CD4-positive, alpha-beta memory T cell (primary cell): ENCODE results near the gene CCDC127. TPM values are rescaled to one million over a fixed set of nuclear protein-coding genes. Genes with fewer than 3 reads are reported as not detected.
A peak's percentile ranks its signal among the peaks of the same experiment; 100 is the strongest.
"Not testable (repeated sequence)": the region's sequence is repeated elsewhere in the genome, so short reads cannot be mapped to it uniquely, and the experiment has no call there.

Experiments used
- CTCF ChIA-PET: fragments of 350-600 bp; sonication (Branson Sonifier 250); formaldehyde crosslinking; loops from one replicate; lab custom pipeline; 2021; ENCODE audit warnings: inconsistent platforms; ENCODE audit not compliant: partially characterized antibody; lab: Charles Lee
- POLR2A ChIA-PET: fragments of 350-600 bp; sonication (Branson Sonifier 250); formaldehyde crosslinking; loops from one replicate; lab custom pipeline; 2021; ENCODE audit not compliant: partially characterized antibody; lab: Charles Lee
- DNase-seq, 5 donors: peaks; one replicate each; pipeline versions ENCODE4 v3.0.0 to v3.0.0-alpha.2; 2020 to 2022; ENCODE audit warnings: mixed read lengths in 1 of 5
- H3K27ac ChIP-seq: one replicate; pipeline ENCODE4 v1.7.0; 2013; ENCODE audit warnings: low read depth, low read length
- H3K27me3 ChIP-seq: 2 replicates; pipeline ENCODE4 v1.7.0; 2013; ENCODE audit warnings: mild to moderate bottlenecking, low read length, moderate library complexity; ENCODE audit not compliant: insufficient read depth
- H3K36me3 ChIP-seq: 2 replicates; pipeline ENCODE4 v1.7.0; 2013; ENCODE audit warnings: mild to moderate bottlenecking, low read length, moderate library complexity; ENCODE audit not compliant: insufficient read depth
- H3K4me1 ChIP-seq: 2 replicates; pipeline ENCODE4 v1.7.0; 2013; ENCODE audit warnings: mild to moderate bottlenecking, low read length, moderate library complexity; ENCODE audit not compliant: insufficient read depth
- H3K4me3 ChIP-seq, 2 donors: one replicate each; pipeline ENCODE4 v1.7.0; 2013; ENCODE audit warnings: low read length in 2 of 2, mild to moderate bottlenecking in 1 of 2
- H3K9me3 ChIP-seq, 2 donors: one replicate each; pipeline ENCODE4 v1.7.0; 2013; ENCODE audit warnings: low read length in 2 of 2, control low read depth in 1 of 2; ENCODE audit not compliant: control insufficient read depth in 1 of 2
- H3K27ac Mint-ChIP-seq, 7 donors: one replicate each; pipeline ENCODE4 v1.8.0; 2020 to 2021; ENCODE audit warnings: mixed read lengths in 7 of 7, mild to moderate bottlenecking in 6 of 7, inconsistent platforms in 3 of 7, moderate library complexity in 3 of 7
- H3K27me3 Mint-ChIP-seq, 2 donors: one replicate each; pipeline ENCODE4 v1.8.0; 2020 to 2021; ENCODE audit warnings: mixed read lengths in 2 of 2
- H3K36me3 Mint-ChIP-seq, 2 donors: one replicate each; pipeline ENCODE4 v1.8.0; 2020 to 2021; ENCODE audit warnings: mixed read lengths in 2 of 2, inconsistent platforms in 1 of 2, mild to moderate bottlenecking in 1 of 2
- H3K4me1 Mint-ChIP-seq, 4 donors: one replicate each; pipeline ENCODE4 v1.8.0; 2020 to 2021; ENCODE audit warnings: mixed read lengths in 4 of 4, mild to moderate bottlenecking in 1 of 4
- H3K4me3 Mint-ChIP-seq, 8 donors: one replicate each; pipeline ENCODE4 v1.8.0; 2020 to 2021; ENCODE audit warnings: mixed read lengths in 8 of 8, mild to moderate bottlenecking in 7 of 8, moderate library complexity in 6 of 8, inconsistent platforms in 3 of 8
- H3K9me3 Mint-ChIP-seq, 8 donors: one replicate each; pipeline ENCODE4 v1.8.0; 2020 to 2021; ENCODE audit warnings: mixed read lengths in 8 of 8, mild to moderate bottlenecking in 5 of 8, inconsistent platforms in 3 of 8, moderate library complexity in 1 of 8
- intact Hi-C: fragments of 100-400 bp; cut with micrococcal nuclease; formaldehyde crosslinking; loops from one replicate; pipeline ENCODE4 v1.15.1; 2023
- polyA plus RNA-seq, 2 donors: library from polyadenylated mRNA; unstranded; fragments of 300-500 nt; fragmentation: Illumina TruSeq; gene quantifications; one replicate each; pipeline ENCODE4 v1.2.3, GENCODE V29; 2021
- total RNA-seq, 2 experiments: library from RNA; stranded (reverse); gene quantifications; one replicate each; pipeline ENCODE4 v1.2.3, GENCODE V29; 2021

The CCDC127 gene
- total and polyA plus RNA-seq, 4 experiments from 2014 or later: 2.9 to 7.7 (median 5.9) TPM

DNA sequence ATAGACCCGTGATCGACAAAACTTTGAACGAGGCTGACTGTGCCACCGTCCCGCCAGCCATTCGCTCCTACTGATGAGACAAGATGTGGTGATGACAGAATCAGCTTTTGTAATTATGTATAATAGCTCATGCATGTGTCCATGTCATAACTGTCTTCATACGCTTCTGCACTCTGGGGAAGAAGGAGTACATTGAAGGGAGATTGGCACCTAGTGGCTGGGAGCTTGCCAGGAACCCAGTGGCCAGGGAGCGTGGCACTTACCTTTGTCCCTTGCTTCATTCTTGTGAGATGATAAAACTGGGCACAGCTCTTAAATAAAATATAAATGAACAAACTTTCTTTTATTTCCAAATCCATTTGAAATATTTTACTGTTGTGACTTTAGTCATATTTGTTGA is 38.4 kb upstream of the CCDC127 start:
- H3K27ac ChIP-seq, intact Hi-C loops, H3K27ac Mint-ChIP-seq, H3K27me3 Mint-ChIP-seq, CTCF ChIA-PET, H3K27me3 ChIP-seq, H3K4me3 Mint-ChIP-seq, H3K36me3 ChIP-seq, H3K9me3 Mint-ChIP-seq, H3K4me3 ChIP-seq, DNase-seq, H3K9me3 ChIP-seq: not testable (repeated sequence)
- peaks cover 38 to 45% of the 10 kb centered on the region in 2 donors for H3K36me3 Mint-ChIP-seq
- POLR2A ChIA-PET: interaction anchor here (2.7 kb wide), 1 partner anchor 14 kb away, joined by 8 read pairs; the partner anchor contains the start of gene PDCD6
- H3K4me1 ChIP-seq: peaks cover 12% of the 10 kb centered on the region
- peaks cover 9 to 23% (median 16%) of the 10 kb centered on the region in 4 donors for H3K4me1 Mint-ChIP-seq

DNA sequence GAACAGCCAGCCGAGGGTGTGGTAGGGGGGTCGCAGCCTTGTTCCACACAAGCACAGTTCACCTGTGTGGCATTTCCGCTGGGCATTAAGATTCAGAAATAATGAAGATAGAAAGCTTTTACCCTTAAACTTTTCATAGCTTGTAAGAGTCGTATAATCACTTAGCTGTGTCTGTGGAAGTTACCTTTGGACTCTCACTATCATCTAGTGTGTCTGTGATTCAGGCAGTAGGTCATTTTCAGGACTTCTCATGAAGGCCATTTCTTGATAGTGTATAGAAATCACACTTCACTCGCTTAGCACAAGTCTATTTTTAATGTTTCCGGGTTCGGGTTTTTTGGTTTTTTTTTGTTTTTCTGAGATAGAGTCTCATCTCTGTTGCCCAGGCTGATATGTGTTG is 37.2 kb upstream of the CCDC127 start:
- intact Hi-C loops, H3K4me3 ChIP-seq, DNase-seq, H3K9me3 ChIP-seq, H3K27me3 ChIP-seq, H3K9me3 Mint-ChIP-seq, H3K4me3 Mint-ChIP-seq, CTCF ChIA-PET, POLR2A ChIA-PET, H3K36me3 ChIP-seq, H3K27me3 Mint-ChIP-seq, H3K27ac ChIP-seq: not testable (repeated sequence)
- peak overlapping the region in 1 of 7 donors; percentile 24 for H3K27ac Mint-ChIP-seq
- peaks cover 42 to 46% of the 10 kb centered on the region in 2 donors for H3K36me3 Mint-ChIP-seq
- peaks cover 12% of the 10 kb centered on the region for H3K4me1 ChIP-seq
- peaks cover 9 to 26% (median 17%) of the 10 kb centered on the region in 4 donors for H3K4me1 Mint-ChIP-seq

- Mint-ChIP-seq H3K4me1 (peaks cover 9 to 26% (median 19%) of the 10 kb centered on the region in 4 donors), H3K36me3 (peaks cover 49 to 54% of the 10 kb centered on the region in 2 donors), H3K27ac (peak overlapping the region in 2 of 7 donors; percentile 24 to 55)
- intact Hi-C loops: loop anchor here (5.0 kb wide), 1 partner anchor 37 kb away; the partner anchor contains the start of genes CCDC127 and SDHA
- H3K4me3 Mint-ChIP-seq, H3K4me3 ChIP-seq, H3K9me3 Mint-ChIP-seq, H3K27me3 Mint-ChIP-seq, H3K36me3 ChIP-seq, H3K27ac ChIP-seq, H3K27me3 ChIP-seq, POLR2A ChIA-PET, H3K9me3 ChIP-seq, CTCF ChIA-PET, DNase-seq: not testable (repeated sequence)
- H3K4me1 ChIP-seq: peaks cover 12% of the 10 kb centered on the region
Measured at GRCh38 chr5:254322-254721, 36.4 kb upstream of the CCDC127 start.

GRCh38 chr5:252546-252945 is 34.6 kb upstream of the CCDC127 start:
- no peak for DNase-seq
- peak overlapping the region; percentile 52 to 81 (median 62) for H3K4me3 Mint-ChIP-seq
- peaks cover 9 to 26% (median 19%) of the 10 kb centered on the region in 4 donors for H3K4me1 Mint-ChIP-seq
- H3K36me3 Mint-ChIP-seq: peaks cover 59% of the 10 kb centered on the region in 2 donors
- H3K4me3 ChIP-seq: no peak overlapping the region
- H3K4me1 ChIP-seq: peaks cover 12% of the 10 kb centered on the region
- peak overlapping the region; percentile 42 for H3K27ac ChIP-seq
- no peaks in the 10 kb centered on the region for H3K27me3 Mint-ChIP-seq
- POLR2A ChIA-PET: no interaction called here
- peak overlapping the region; percentile 73 to 92 (median 88) for H3K27ac Mint-ChIP-seq
- CTCF ChIA-PET: no interaction called here
- no peaks in the 10 kb centered on the region for H3K9me3 ChIP-seq
- no peaks in the 10 kb centered on the region for H3K27me3 ChIP-seq
- H3K9me3 Mint-ChIP-seq: no peaks in the 10 kb centered on the region
- intact Hi-C loops: loop anchor here (5.0 kb wide), 1 partner anchor 35 kb away; the partner anchor contains the start of genes CCDC127 and SDHA
- peaks cover 16% of the 10 kb centered on the region for H3K36me3 ChIP-seq

GRCh38 chr5:251975-252374 is 34.0 kb upstream of the CCDC127 start:
- CTCF ChIA-PET, H3K4me3 ChIP-seq, H3K9me3 Mint-ChIP-seq, H3K9me3 ChIP-seq, POLR2A ChIA-PET, DNase-seq, H3K27me3 ChIP-seq, H3K27me3 Mint-ChIP-seq: not testable (repeated sequence)
- Histone ChIP-seq H3K27ac (peak overlapping the region; percentile 42), H3K36me3 (peaks cover 16% of the 10 kb centered on the region), H3K4me1 (peaks cover 12% of the 10 kb centered on the region)
- Mint-ChIP-seq H3K4me3 (peak overlapping the region in 6 of 8 donors; percentile 52 to 81 (median 66)), H3K27ac (peak overlapping the region; percentile 42 to 92 (median 86)), H3K4me1 (peaks cover 9 to 26% (median 19%) of the 10 kb centered on the region in 4 donors), H3K36me3 (peaks cover 59 to 61% of the 10 kb centered on the region in 2 donors)
- intact Hi-C loops: loop anchor here (5.0 kb wide), 1 partner anchor 35 kb away; the partner anchor contains the start of genes CCDC127 and SDHA

GRCh38 chr5:251538-251937 is 33.6 kb upstream of the CCDC127 start:
- H3K27ac ChIP-seq, H3K4me3 ChIP-seq, DNase-seq, H3K27me3 Mint-ChIP-seq, CTCF ChIA-PET, H3K9me3 Mint-ChIP-seq, H3K27me3 ChIP-seq, H3K9me3 ChIP-seq, POLR2A ChIA-PET: not testable (repeated sequence)
- peaks cover 59 to 61% of the 10 kb centered on the region in 2 donors for H3K36me3 Mint-ChIP-seq
- intact Hi-C loops: loop anchor here (5.0 kb wide), 1 partner anchor 34 kb away; the partner anchor contains the start of genes CCDC127 and SDHA
- H3K4me1 Mint-ChIP-seq: peaks cover 9 to 26% (median 19%) of the 10 kb centered on the region in 4 donors
- Histone ChIP-seq H3K36me3 (peaks cover 11% of the 10 kb centered on the region), H3K4me1 (peaks cover 12% of the 10 kb centered on the region)
- H3K27ac Mint-ChIP-seq: peak overlapping the region in 4 of 7 donors; percentile 48 to 91 (median 76)
- peak overlapping the region in 1 of 8 donors; percentile 36 for H3K4me3 Mint-ChIP-seq

DNA sequence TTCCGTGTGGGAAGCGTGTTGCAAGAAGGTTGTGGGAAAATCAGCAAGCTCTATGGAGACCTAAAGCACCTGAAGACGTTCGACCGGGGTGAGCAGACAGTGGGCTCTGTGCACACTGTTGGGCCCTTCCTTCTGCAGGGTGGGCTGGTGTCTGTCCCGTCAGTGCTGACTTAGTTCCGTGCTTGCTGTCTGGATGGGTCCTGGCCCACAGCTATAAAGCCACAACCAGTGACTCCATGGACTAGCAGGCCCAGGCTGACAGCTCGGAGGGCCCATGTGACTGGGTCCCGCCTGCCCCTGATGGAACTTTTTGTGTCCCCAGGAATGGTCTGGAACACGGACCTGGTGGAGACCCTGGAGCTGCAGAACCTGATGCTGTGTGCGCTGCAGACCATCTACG is 33.1 kb upstream of the CCDC127 start:
- intact Hi-C loops: loop anchor here (5.0 kb wide), 1 partner anchor 34 kb away; the partner anchor contains the start of genes CCDC127 and SDHA
- CTCF ChIA-PET, H3K27me3 Mint-ChIP-seq, H3K27ac ChIP-seq, H3K4me3 Mint-ChIP-seq, H3K27me3 ChIP-seq, H3K4me3 ChIP-seq, DNase-seq, H3K9me3 ChIP-seq, H3K9me3 Mint-ChIP-seq: not testable (repeated sequence)
- peaks cover 9 to 26% (median 19%) of the 10 kb centered on the region in 4 donors for H3K4me1 Mint-ChIP-seq
- Histone ChIP-seq H3K4me1 (peaks cover 12% of the 10 kb centered on the region), H3K36me3 (peaks cover 10% of the 10 kb centered on the region)
- peak overlapping the region in 1 of 7 donors; percentile 13 for H3K27ac Mint-ChIP-seq
- peaks cover 58 to 62% of the 10 kb centered on the region in 2 donors for H3K36me3 Mint-ChIP-seq
- POLR2A ChIA-PET: interaction anchor here (0.8 kb wide), 1 partner anchor 32 kb away, joined by 3 read pairs; the partner anchor contains the start of genes CCDC127 and SDHA
